Measurements from ENCODE around the gene SPATA7.
"Not testable (repeated sequence)": the region's sequence is repeated elsewhere in the genome, so short reads cannot be mapped to it uniquely, and the experiment has no call there.

SPATA7 gene
- 0.63 to 4.7 (median 3.3) reads per million in 18 experiments for total RNA-seq

- DNase-seq, result peak; percentile 77 to 86
Measured at GRCh38 chr14:88385212-88386101, at the start of gene SPATA7. SPATA7 (plus strand) TSS chr14:88385657; CDS start chr14:88385819, 162 bp downstream.

GRCh38 chr14:88340357-88340756 is 45.1 kb upstream of the SPATA7 start:
- DNase-seq, result no peak

- DNase-seq, result no peak
Measured at GRCh38 chr14:88342980-88343379, 42.5 kb upstream of the SPATA7 start.

DNA sequence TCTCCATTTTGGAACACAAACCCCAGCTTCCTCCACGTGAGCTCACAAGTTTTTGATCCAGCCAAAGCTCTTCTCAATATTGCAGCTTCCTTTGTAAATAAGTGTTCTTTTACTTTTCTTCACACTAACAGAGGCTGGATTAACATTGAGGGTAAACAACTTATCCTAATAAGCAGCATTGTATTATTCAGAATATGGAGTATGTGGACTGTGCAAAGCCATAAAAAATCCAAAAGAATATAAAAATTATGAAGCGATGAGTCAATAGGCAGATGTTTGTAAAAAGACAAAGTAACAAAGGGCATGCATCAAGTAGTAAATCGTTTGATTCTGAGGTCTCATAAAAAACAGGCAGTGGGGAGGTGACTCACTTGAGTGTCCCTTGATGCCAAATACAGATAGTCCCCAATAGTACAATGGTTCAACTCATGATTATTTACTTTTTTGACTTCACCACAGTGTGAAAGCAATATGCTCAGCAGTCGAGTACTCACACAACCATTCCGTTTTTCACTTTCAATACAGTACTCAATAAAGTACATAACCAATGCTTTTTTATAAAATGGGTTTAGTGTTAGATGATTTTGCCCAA is 39.3 kb upstream of the SPATA7 start:
- DNase-seq, result no peak

GRCh38 chr14:88348546-88348945 is 36.9 kb upstream of the SPATA7 start:
- DNase-seq, result no peak

DNA sequence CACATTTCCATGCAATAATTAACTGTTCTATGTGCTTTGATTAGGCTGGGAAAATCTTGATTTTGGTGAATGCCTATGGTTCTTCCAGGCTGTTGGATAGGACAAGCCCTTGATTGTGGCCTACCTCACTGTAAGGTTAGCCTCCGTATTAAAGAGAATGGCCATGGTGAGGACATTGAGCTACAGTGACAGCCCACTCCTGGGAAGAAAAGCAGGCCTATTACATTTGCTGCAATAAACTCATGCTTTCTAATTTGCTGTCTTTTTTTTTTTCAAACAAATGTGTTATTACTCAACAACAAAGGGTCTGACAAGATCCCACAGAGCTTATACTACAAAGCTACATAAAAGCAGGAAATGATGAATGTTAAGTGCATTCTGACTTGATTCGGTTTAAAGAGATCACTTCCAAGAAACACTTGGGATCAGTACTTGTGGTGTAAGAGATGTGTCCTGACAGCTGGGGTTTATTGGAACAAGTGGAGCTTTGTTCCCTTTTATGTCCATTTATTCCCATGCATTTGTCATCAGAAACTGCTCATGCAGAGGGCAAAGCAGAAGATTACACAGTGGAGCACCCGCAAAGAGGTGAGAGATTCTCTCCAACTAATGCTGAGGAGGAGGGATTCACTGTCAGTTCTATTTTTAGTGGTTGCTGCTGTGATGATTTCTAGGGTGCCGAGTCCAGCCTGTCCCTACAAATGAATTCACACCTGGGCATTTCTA is 33.3 kb upstream of the SPATA7 start:
- no peak for DNase-seq

- no peak for DNase-seq
Measured at GRCh38 chr14:88352698-88353097, 32.8 kb upstream of the SPATA7 start.

DNA sequence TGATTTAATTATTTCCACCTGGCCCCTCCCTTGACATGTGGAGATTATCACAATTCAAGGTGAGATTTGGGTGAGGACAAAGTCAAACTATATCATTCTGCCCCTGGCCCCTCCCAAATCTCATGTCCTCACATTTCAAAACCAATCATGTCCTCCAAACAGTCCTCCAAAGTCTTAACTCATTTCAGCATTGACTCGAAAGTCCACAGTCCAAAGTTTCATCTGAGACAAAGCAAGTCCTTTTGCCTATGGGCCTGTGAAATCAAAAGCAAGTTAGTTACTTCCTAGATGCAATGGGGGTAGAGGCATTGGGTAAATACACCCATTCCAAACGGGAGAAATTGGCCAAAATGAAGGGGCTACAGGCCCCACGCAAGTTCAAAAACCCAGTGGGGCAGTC is 31.1 kb upstream of the SPATA7 start:
- no peak for DNase-seq

- no peak for DNase-seq
Measured at GRCh38 chr14:88359500-88359899, 26.0 kb upstream of the SPATA7 start.

- DNase-seq, result no peak
Measured at GRCh38 chr14:88363644-88364043, 21.8 kb upstream of the SPATA7 start.

- DNase-seq, result no peak
Measured at GRCh38 chr14:88364710-88365413, 20.6 kb upstream of the SPATA7 start.

DNA sequence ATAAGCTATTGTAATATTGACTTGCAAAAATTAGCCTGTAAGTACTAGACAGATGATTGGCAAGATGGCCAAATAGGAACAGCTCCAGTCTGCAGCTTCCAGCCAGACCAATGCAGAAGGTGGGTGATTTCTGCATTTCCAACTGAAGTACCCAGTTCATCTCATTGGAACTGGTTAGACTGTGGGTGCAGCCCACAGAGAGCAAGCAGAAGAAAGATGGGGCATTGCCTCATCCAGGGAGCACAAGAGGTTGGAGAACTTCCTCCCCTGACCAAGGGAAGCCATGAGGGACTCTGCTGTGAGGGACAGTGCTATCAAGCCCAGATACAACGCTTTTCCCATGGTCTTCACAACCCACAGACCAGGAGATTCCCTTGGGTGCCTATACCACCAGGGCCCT is 16.0 kb upstream of the SPATA7 start:
- peak; percentile 45 to 67 for DNase-seq

DNA sequence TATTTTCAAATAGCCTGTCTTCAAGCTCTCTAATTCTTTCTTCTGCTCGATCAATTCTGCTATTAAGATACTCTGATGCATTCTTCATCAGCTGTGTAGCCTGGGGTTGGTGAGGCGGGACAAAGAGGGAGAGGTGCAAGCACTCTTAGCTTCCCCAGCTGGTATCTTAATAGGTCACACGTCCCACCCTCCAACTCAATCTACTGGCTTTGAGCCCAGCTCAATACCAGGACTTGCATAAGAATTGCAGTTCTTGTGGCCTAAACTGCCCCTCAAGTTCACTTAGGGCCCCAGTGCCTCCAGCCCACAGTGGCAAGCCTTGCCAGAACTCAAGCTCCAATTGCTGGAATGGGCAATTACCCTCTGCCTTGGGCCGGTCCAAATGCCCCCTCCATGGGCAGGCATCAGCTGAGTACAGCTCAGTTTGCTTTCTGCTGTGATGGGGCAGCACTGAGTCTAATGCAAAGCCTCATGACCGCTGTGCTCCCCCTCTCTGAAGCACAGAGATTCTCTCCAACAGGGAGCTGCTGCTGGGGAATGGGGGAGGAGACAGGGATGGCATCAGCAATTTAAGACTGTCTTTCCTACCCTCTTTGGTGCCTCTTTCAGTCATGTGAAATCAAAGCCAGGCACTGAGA is 5.6 kb upstream of the SPATA7 start:
- DNase-seq, result no peak

DNA sequence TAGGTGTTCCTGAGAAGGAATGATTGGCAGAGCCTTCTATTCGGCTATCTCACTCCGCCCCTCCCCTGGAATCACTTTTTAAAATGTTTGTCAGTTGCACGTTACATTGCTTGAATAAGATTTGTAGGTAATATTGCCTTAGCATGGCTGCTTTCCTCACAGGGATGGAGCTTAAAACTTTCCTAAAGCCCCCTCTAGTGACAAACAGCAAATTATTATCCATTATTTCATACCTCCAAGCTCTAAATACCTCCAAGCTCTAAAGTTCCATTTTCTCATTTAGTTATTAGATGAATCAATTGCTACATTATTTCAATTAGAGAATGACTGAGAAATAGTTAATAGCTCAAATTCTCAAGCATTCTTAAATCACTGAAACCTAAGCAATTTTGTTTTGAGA is 5.1 kb upstream of the SPATA7 start:
- DNase-seq, result no peak

- not testable (repeated sequence) for DNase-seq
Measured at GRCh38 chr14:88381634-88382033, 3.8 kb upstream of the SPATA7 start.

GRCh38 chr14:88384718-88385117 is 739 bp upstream of the SPATA7 start:
- no peak for DNase-seq

DNA sequence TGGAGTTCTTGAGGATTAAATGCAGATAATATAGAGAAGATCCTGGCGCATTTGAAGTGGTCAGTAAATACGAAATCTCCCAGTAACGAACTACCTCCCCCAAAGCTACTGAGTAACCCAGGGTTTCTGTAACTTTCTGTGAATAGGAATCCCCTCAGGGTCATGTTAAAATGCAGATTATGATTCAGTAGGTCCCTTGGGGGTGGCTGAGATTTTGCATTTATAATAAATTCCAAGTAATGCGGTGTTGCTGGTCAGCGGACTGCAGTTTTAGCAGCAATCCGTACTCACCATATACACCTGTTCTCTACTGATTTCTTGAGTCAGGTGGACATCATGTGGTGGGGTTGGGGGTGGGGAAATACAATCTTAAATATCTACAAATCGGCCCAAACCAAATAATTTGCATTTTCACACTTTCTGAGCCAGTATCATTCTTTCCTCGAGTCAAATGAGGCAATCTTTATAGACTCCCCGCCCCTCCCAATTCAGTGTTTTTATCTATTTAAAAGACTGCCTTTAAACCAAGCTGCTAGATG is 868 bp downstream of the SPATA7 start:
- no peak for DNase-seq

DNA sequence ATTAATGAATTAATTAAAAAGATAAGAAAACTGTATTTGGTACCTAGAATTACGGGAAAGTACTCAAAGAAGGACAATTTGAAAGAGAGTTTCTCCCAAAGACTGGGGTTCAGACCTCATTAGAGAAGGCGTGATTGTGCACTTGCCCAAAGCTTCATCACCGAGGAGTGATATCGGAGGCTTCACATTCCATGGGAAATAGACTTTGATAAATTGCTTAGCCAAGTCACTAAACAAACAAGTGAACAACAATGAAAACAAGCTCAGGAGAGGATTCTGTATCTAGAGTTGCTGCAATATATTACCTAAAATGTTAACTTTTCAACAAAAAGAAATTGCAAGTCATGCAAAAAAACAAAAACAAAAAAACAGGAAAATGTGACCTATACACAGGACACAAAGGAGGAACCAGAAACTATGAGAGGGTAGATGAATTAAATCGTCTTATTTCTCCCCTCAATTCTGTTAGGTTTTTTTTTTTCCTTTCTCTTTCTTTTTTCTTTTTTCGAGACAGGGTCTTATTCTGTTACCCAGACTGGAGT is 3.4 kb downstream of the SPATA7 start:
- DNase-seq, result no peak

GRCh38 chr14:88392609-88393008 is 7.2 kb downstream of the SPATA7 start:
- DNase-seq, result no peak

GRCh38 chr14:88411039-88411438 is 25.6 kb downstream of the SPATA7 start:
- DNase-seq, result no peak

GRCh38 chr14:88417594-88417993 is 32.1 kb downstream of the SPATA7 start:
- no peak for DNase-seq

- DNase-seq, result no peak
Measured at GRCh38 chr14:88420187-88420586, 34.7 kb downstream of the SPATA7 start.

Data from inflammatory macrophage (primary cell).